Endothelial cell (in vitro differentiated cells): Measurements from ENCODE around the gene L3MBTL3. TPM values are rescaled to one million over a fixed set of nuclear protein-coding genes. Genes with fewer than 3 reads are reported as not detected.

Experiments
- DNase-seq: peaks from one replicate; pipeline ENCODE4 v3.0.0; 2021; ENCODE audit warnings: low spot score
- H3K27ac Mint-ChIP-seq: one replicate; pipeline ENCODE4 v1.8.0; 2021; ENCODE audit warnings: mixed read lengths, inconsistent platforms; ENCODE audit not compliant: unreplicated experiment
- H3K27me3 Mint-ChIP-seq: one replicate; pipeline ENCODE4 v1.8.0; 2021; ENCODE audit warnings: mild to moderate bottlenecking, moderate library complexity, mixed read lengths, inconsistent platforms; ENCODE audit not compliant: unreplicated experiment
- H3K36me3 Mint-ChIP-seq: one replicate; pipeline ENCODE4 v1.8.0; 2021; ENCODE audit warnings: mild to moderate bottlenecking, low read depth, mixed read lengths, inconsistent platforms; ENCODE audit not compliant: unreplicated experiment
- H3K4me1 Mint-ChIP-seq: one replicate; pipeline ENCODE4 v1.8.0; 2021; ENCODE audit warnings: mild to moderate bottlenecking, mixed read lengths, inconsistent platforms; ENCODE audit not compliant: unreplicated experiment
- H3K4me3 Mint-ChIP-seq: one replicate; pipeline ENCODE4 v1.8.0; 2021; ENCODE audit warnings: mild to moderate bottlenecking, mixed read lengths, inconsistent platforms; ENCODE audit not compliant: unreplicated experiment
- H3K9me3 Mint-ChIP-seq: one replicate; pipeline ENCODE4 v1.8.0; 2021; ENCODE audit warnings: mixed read lengths, inconsistent platforms; ENCODE audit not compliant: unreplicated experiment
- CTCF ChIP-seq: fragments of 200-600 bp; sonication (generic); IDR thresholded peaks from one replicate; pipeline ENCODE4 v1.5.0; 2021; ENCODE audit warnings: antibody characterized with exemption; ENCODE audit not compliant: unreplicated experiment
- total RNA-seq: library from RNA; stranded (reverse); fragmentation: NEBNext Ultra II Directional; extraction: Animal tissue kit (Norgen Biotek cat#: 25700); gene quantifications from one replicate; pipeline ENCODE4 v1.2.1, GENCODE V29; 2021; ENCODE audit not compliant: unreplicated experiment

Gene L3MBTL3
- total RNA-seq, 1 donor from 2014 or later = 47.9 TPM

GRCh38 chr6:130018744-130019325, 454 bp downstream of the L3MBTL3 start:
- Mint-ChIP-seq H3K27me3 (peaks cover 10% of the 10 kb centered on the region), H3K4me3 (peak overlapping the region; percentile 100), H3K4me1 (peaks cover 21% of the 10 kb centered on the region), H3K36me3 (peaks cover 5% of the 10 kb centered on the region), H3K9me3 (no peaks in the 10 kb centered on the region), H3K27ac (peak overlapping the region; percentile 92)
- DNase-seq = peak; percentile 25
- TF ChIP-seq CTCF = no peak

- peak overlapping the region; percentile 42 for H3K27ac Mint-ChIP-seq
- TF ChIP-seq CTCF = no peak
- H3K9me3 Mint-ChIP-seq = no peaks in the 10 kb centered on the region
Measured at GRCh38 chr6:130019326-130020072, 1.1 kb downstream of the L3MBTL3 start.

DNA sequence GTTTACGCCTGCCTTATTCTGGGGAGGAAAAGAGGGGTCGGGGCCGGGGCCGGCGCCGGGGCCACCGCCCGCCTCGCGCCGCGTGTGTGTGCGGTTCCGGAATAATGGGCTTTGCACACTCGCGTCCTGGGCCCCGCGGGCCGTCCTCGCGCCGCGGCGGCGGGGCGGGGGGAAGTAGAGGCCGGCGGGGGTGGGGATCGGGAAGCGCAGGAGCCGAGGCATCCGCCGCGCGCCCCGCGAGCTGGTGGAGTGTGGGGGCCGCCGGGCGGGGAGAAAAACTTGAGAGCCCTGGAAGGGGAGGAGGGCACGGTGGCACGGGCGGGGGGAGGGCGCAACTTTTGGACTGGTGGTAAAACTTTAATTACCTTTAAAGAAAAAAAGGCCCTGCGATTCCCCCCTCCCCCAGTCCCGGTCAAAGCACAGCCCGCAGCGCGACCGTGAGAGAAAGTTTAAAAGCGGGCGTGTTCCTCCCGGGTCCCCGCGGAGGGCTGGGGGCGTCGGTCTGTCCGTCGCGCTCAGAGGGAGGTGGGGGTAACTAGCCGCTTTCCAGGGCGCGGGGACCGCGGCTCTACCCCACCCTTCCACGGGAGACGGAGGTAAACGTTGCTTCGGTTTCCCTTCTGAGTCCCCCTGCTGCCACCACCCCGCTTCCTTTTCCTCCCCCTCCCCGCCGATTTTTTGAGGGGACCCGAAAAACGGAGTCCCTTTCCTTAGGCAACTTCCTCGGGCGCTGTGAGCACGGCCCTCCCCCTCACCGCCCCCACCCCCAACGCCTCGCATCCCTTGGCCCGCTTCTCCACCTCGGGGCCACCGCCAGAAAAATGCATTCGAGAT, 1.9 kb downstream of the L3MBTL3 start:
- H3K4me3 Mint-ChIP-seq = peak overlapping the region; percentile 96
- H3K9me3 Mint-ChIP-seq = no peaks in the 10 kb centered on the region
- peaks cover 10% of the 10 kb centered on the region for H3K27me3 Mint-ChIP-seq
- H3K4me1 Mint-ChIP-seq = peaks cover 21% of the 10 kb centered on the region
- DNase-seq = peak; percentile 42
- peak overlapping the region; percentile 80 for H3K27ac Mint-ChIP-seq
- H3K36me3 Mint-ChIP-seq = peaks cover 13% of the 10 kb centered on the region
- TF ChIP-seq CTCF = no peak

More at GRCh38 chr6:130019326-130020072, 1.1 kb downstream of the L3MBTL3 start:
- Mint-ChIP-seq H3K36me3 (peaks cover 7% of the 10 kb centered on the region), H3K4me1 (peaks cover 21% of the 10 kb centered on the region), H3K4me3 (peak overlapping the region; percentile 90), H3K27me3 (peaks cover 10% of the 10 kb centered on the region)
- DNase-seq = peak; percentile 45

GRCh38 chr6:130020907-130021629, 2.7 kb downstream of the L3MBTL3 start:
- H3K27ac Mint-ChIP-seq = peak overlapping the region; percentile 80
- peaks cover 13% of the 10 kb centered on the region for H3K36me3 Mint-ChIP-seq
- peak; percentile 78 for DNase-seq
- peak; percentile 78 for TF ChIP-seq CTCF
- H3K4me1 Mint-ChIP-seq = peaks cover 21% of the 10 kb centered on the region
- H3K27me3 Mint-ChIP-seq = peaks cover 10% of the 10 kb centered on the region
- no peaks in the 10 kb centered on the region for H3K9me3 Mint-ChIP-seq
- peak overlapping the region; percentile 96 for H3K4me3 Mint-ChIP-seq
